ENCODE results near the gene CDC7. TPM values are rescaled to one million over a fixed set of nuclear protein-coding genes. Genes with fewer than 3 reads are reported as not detected.

CDC7 gene
- total and polyA plus RNA-seq, 2 donors (not counting 1 experiment from before 2014, with no cell fraction given) = 3.9 to 7.4 TPM

DNA sequence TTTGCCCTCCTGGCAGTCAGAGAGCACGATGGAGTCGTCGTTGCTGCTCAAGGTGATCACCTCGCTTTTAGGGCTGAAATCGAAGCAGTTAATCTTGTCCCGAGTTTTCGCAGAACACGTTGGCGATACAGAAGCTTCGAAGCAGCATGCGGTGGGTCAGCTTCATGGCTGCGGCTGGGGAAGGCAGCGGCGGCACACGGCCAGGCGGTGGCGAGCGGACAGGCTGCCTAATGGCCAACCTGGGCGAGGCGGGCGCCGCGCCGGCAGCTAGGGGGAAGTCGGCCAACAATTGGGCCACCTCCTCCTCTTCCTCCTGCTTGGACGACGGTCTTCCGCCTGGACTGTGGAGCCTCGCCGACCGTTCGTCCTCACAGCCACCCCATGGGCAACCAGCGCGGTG is 34.8 kb downstream of the CDC7 start:
- TF ChIP-seq EZH2 (IDR thresholded peaks at IDR 0.05; ENCODE audit: borderline replicate concordance, insufficient read depth, low read depth, low read length, poor library complexity, severe bottlenecking) (no peak), CTCF (IDR thresholded peaks at IDR 0.05) (no peak)
- 97% methylated on average over 24 of the region's 34 CpGs for WGBS (ENCODE audit: insufficient coverage)
- intact Hi-C loops (cut with micrococcal nuclease) = no loop called here
- no peak overlapping the region for H3K9ac ChIP-seq (ENCODE audit: low read length)
- ATAC-seq (ENCODE audit: low read depth) (no peak), DNase-seq (no peak)
- Mint-ChIP-seq H3K4me3 (no peak overlapping the region), H3K27ac (no peak overlapping the region), H3K4me1 (peaks cover 2% of the 10 kb centered on the region), H3K27me3 (no peaks in the 10 kb centered on the region), H3K9me3 (ENCODE audit: insufficient read depth) (no peaks in the 10 kb centered on the region)
- ChIA-PET CTCF (no interaction called here), POLR2A (no interaction called here)
- no peaks in the 10 kb centered on the region for H3K27me3 ChIP-seq (replicated peaks in 1 of 4; ENCODE audit: control extremely low read depth in 1 of 4, control insufficient read depth in 3 of 4, insufficient read depth in 4 of 4, low read length in 3 of 4)
- no peaks in the 10 kb centered on the region for H3K36me3 ChIP-seq (replicated peaks in 1 of 2; ENCODE audit: control extremely low read depth in 1 of 2, control insufficient read depth in 1 of 2, extremely low read depth in 1 of 2, insufficient read depth in 2 of 2, low read length in 1 of 2)
- H3K4me1 ChIP-seq (ENCODE audit: control insufficient read depth in 2 of 2, insufficient read depth in 2 of 2, low read length in 2 of 2) = no peaks in the 10 kb centered on the region
- no peak overlapping the region for H2AFZ ChIP-seq (ENCODE audit: insufficient read depth, low read depth, low read length, poor library complexity, severe bottlenecking)
- H3K27ac ChIP-seq (ENCODE audit: low read length in 2 of 2) = no peak overlapping the region
- no peaks in the 10 kb centered on the region for H3K9me3 ChIP-seq (ENCODE audit: control extremely low read depth in 1 of 3, control insufficient read depth in 2 of 3, insufficient read depth in 1 of 3, low read length in 2 of 3)
- H3K4me3 ChIP-seq (ENCODE audit: control extremely low read depth in 1 of 5, extremely low read depth in 1 of 5, insufficient read depth in 1 of 5, low read depth in 2 of 5, low read length in 4 of 5) = no peak overlapping the region
- no peak overlapping the region for H3K4me2 ChIP-seq (replicated peaks; ENCODE audit: low read depth, low read length, poor library complexity, severe bottlenecking)
- no peaks in the 10 kb centered on the region for H3K79me2 ChIP-seq (ENCODE audit: control insufficient read depth, insufficient read depth, low read length)
- H4K20me1 ChIP-seq (ENCODE audit: control insufficient read depth, insufficient read depth, low read length, poor library complexity, severe bottlenecking) = no peaks in the 10 kb centered on the region

GRCh38 chr1:91537281-91537986 is 36.8 kb downstream of the CDC7 start:
- Histone ChIP-seq H3K9me3 (ENCODE audit: control extremely low read depth in 1 of 3, control insufficient read depth in 2 of 3, insufficient read depth in 1 of 3, low read length in 2 of 3) (no peaks in the 10 kb centered on the region), H4K20me1 (ENCODE audit: control insufficient read depth, insufficient read depth, low read length, poor library complexity, severe bottlenecking) (no peaks in the 10 kb centered on the region), H3K27me3 (replicated peaks in 1 of 4; ENCODE audit: control extremely low read depth in 1 of 4, control insufficient read depth in 3 of 4, insufficient read depth in 4 of 4, low read length in 3 of 4) (no peaks in the 10 kb centered on the region), H2AFZ (ENCODE audit: insufficient read depth, low read depth, low read length, poor library complexity, severe bottlenecking) (no peak overlapping the region), H3K27ac (ENCODE audit: low read length in 2 of 2) (no peak overlapping the region), H3K36me3 (replicated peaks in 1 of 2; ENCODE audit: control extremely low read depth in 1 of 2, control insufficient read depth in 1 of 2, extremely low read depth in 1 of 2, insufficient read depth in 2 of 2, low read length in 1 of 2) (no peaks in the 10 kb centered on the region), H3K4me3 (ENCODE audit: control extremely low read depth in 1 of 5, extremely low read depth in 1 of 5, insufficient read depth in 1 of 5, low read depth in 2 of 5, low read length in 4 of 5) (no peak overlapping the region), H3K4me1 (ENCODE audit: control insufficient read depth in 2 of 2, insufficient read depth in 2 of 2, low read length in 2 of 2) (no peaks in the 10 kb centered on the region), H3K9ac (ENCODE audit: low read length) (no peak overlapping the region), H3K4me2 (replicated peaks; ENCODE audit: low read depth, low read length, poor library complexity, severe bottlenecking) (no peak overlapping the region), H3K79me2 (ENCODE audit: control insufficient read depth, insufficient read depth, low read length) (no peaks in the 10 kb centered on the region)
- Mint-ChIP-seq H3K9me3 (ENCODE audit: insufficient read depth) (no peaks in the 10 kb centered on the region), H3K4me3 (no peak overlapping the region), H3K4me1 (peaks cover 1% of the 10 kb centered on the region), H3K27ac (no peak overlapping the region), H3K27me3 (no peaks in the 10 kb centered on the region)
- DNase-seq (no peak), ATAC-seq (ENCODE audit: low read depth) (no peak)
- CTCF ChIA-PET = no interaction called here
- POLR2A ChIA-PET = no interaction called here
- TF ChIP-seq CTCF (IDR thresholded peaks at IDR 0.05) = no peak
- no peak for TF ChIP-seq EZH2 (IDR thresholded peaks at IDR 0.05; ENCODE audit: borderline replicate concordance, insufficient read depth, low read depth, low read length, poor library complexity, severe bottlenecking)
- intact Hi-C loops (cut with micrococcal nuclease) = no loop called here

All from B cell (primary cell).